ENCODE measurements around the gene LUZP2.

Gene LUZP2

GRCh38 chr11:24628224-24628776 is 131.4 kb downstream of the LUZP2 start:
- no peak for DNase-seq
- intact Hi-C loops (cut with DNase I; ENCODE audit: low total_unique reads) = no loop called here
- no peaks in the 10 kb centered on the region for H3K4me1 ChIP-seq
- no peaks in the 10 kb centered on the region for H3K9me3 ChIP-seq
- no peak overlapping the region for H3K4me3 ChIP-seq
- no peak overlapping the region for H3K27ac ChIP-seq
- TF ChIP-seq, protein P1, sequence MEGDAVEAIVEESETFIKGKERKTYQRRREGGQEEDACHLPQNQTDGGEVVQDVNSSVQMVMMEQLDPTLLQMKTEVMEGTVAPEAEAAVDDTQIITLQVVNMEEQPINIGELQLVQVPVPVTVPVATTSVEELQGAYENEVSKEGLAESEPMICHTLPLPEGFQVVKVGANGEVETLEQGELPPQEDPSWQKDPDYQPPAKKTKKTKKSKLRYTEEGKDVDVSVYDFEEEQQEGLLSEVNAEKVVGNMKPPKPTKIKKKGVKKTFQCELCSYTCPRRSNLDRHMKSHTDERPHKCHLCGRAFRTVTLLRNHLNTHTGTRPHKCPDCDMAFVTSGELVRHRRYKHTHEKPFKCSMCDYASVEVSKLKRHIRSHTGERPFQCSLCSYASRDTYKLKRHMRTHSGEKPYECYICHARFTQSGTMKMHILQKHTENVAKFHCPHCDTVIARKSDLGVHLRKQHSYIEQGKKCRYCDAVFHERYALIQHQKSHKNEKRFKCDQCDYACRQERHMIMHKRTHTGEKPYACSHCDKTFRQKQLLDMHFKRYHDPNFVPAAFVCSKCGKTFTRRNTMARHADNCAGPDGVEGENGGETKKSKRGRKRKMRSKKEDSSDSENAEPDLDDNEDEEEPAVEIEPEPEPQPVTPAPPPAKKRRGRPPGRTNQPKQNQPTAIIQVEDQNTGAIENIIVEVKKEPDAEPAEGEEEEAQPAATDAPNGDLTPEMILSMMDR (IDR thresholded peaks at IDR 0.05) = no peak
- H3K27me3 ChIP-seq = no peaks in the 10 kb centered on the region
- H3K36me3 ChIP-seq = no peaks in the 10 kb centered on the region

DNA sequence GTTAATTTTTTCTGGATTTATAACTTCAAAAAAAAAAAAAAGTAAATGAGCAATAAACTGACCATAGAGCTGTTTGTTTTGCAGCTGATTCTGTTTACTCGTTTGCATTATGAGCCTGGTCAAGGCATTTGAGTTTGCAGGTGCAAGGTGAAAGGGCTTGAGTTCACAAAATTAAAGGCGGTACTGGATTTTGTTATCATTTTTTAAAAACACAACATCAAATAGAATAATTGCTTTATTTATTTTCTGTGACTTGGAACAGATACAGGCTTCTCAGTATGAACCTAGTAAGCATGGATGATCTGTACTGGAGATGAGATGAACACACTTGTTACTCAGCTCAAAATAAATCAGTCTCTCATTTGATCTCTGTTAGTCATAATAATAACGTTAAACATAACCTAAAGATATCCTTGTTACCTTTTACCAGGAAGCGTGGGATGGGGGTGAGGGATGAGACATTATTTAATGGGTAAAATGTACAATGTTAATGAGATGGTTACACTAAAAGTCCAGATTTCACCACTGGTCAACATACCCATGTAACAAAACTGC is 137.8 kb downstream of the LUZP2 start:
- TF ChIP-seq, protein P1 (IDR thresholded peaks at IDR 0.05) = no peak
- no peak overlapping the region for H3K27ac ChIP-seq
- no peaks in the 10 kb centered on the region for H3K4me1 ChIP-seq
- no peaks in the 10 kb centered on the region for H3K27me3 ChIP-seq
- no peaks in the 10 kb centered on the region for H3K9me3 ChIP-seq
- H3K4me3 ChIP-seq = no peak overlapping the region
- DNase-seq = no peak
- H3K36me3 ChIP-seq = no peaks in the 10 kb centered on the region
- intact Hi-C loops (cut with DNase I; ENCODE audit: low total_unique reads) = no loop called here

DNA sequence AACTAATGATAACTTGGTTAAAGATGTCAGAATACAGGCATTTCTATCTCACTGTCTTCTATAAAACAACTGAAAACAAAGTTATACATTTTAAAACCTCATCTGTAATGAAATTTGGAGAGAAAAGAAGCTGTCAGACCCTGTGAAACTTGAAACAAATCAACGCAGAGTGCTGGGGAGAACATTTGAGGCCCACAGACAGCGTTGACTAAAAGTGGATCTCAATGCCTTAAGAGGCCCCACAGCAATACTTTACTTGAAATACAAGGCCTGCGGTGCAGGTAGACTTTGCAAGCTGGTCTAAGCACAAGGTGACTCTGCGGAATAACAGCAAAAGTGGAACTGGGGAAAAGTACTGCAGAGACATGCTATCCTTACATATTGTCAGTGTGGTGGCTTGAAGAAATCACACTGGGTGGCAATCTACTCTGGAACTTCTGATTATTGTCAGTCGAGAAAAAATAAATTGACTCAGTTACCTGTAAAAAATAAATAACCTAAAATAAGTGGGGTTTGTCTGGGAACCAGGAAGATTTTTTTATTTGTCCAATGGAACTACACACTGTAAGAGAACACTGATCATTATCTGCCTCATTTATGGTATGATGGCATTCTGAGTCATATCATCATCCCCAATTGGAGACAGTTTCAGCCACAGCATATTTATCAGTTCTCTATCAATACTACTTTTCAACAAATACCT is 138.9 kb downstream of the LUZP2 start:
- Histone ChIP-seq H3K36me3 (no peaks in the 10 kb centered on the region), H3K27ac (no peak overlapping the region), H3K27me3 (no peaks in the 10 kb centered on the region), H3K4me1 (no peaks in the 10 kb centered on the region), H3K4me3 (no peak overlapping the region), H3K9me3 (no peaks in the 10 kb centered on the region)
- DNase-seq = no peak
- TF ChIP-seq, protein P1 (IDR thresholded peaks at IDR 0.05) = no peak
- intact Hi-C loops (cut with DNase I; ENCODE audit: low total_unique reads) = no loop called here

DNA sequence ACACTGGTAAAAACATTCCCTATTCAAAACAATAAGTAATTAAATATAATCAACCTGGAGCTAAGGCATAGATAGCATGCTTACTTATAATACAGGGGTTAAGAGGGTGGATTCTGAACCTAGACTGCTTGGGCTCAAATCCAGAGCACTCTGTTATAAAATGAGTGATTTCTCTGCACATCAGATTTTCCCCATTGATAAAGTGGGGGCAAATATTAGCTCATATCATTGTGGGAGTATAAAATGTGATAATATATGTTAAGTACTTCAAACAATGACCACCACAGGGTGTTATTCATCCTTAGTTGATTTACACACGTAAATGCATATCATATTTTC is 139.4 kb downstream of the LUZP2 start:
- Histone ChIP-seq H3K36me3 (no peaks in the 10 kb centered on the region), H3K4me1 (no peaks in the 10 kb centered on the region), H3K9me3 (no peaks in the 10 kb centered on the region), H3K27ac (no peak overlapping the region), H3K4me3 (no peak overlapping the region), H3K27me3 (no peaks in the 10 kb centered on the region)
- DNase-seq = no peak
- intact Hi-C loops (cut with DNase I; ENCODE audit: low total_unique reads) = no loop called here
- TF ChIP-seq, protein P1 (IDR thresholded peaks at IDR 0.05) = no peak

DNA sequence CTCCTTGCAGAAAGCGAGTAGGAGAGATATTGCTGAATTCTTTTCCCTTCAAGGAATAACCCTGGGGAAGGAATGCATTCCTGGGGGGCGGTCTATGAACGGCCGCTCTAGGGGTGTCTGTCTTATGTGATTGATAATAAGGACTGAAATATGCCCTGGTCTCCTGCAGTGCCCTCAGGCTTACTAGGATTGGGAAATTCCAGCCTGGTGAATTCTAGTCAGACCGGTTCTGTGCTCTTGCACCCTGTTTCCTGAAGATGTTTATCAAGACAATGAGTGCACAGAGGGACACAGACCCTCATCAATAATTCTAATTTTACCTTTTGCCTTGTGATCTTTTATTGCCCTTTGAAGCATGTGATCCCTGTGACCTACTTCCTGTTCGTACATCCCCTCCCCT is 140.7 kb downstream of the LUZP2 start:
- Histone ChIP-seq H3K27ac (no peak overlapping the region), H3K4me3 (no peak overlapping the region), H3K4me1 (no peaks in the 10 kb centered on the region), H3K27me3 (no peaks in the 10 kb centered on the region), H3K9me3 (no peaks in the 10 kb centered on the region), H3K36me3 (no peaks in the 10 kb centered on the region)
- intact Hi-C loops (cut with DNase I; ENCODE audit: low total_unique reads) = no loop called here
- no peak for DNase-seq
- TF ChIP-seq, protein P1 (IDR thresholded peaks at IDR 0.05) = no peak

All from tibial artery (tissue), 4 donors.